Esophagus squamous epithelium (tissue), 5 donors: ENCODE results near the gene MT2A. TPM values are rescaled to one million over a fixed set of nuclear protein-coding genes. Genes with fewer than 3 reads are reported as not detected.

Experiments
- DNase-seq: peaks from one replicate; lab custom pipeline; 2025; lab: John Stamatoyannopoulos, UW
- H3K27ac ChIP-seq, 4 donors: fragments of 200-600 bp; sonication (generic); one replicate each; pipeline ENCODE4 v1.5.1; 2016 to 2019; ENCODE audit warnings: mild to moderate bottlenecking in 1 of 4
- H3K27me3 ChIP-seq, 4 donors: fragments of 200-600 bp; sonication (generic); 1 replicate in 3 of 4; 2 replicates in 1 of 4; pipeline versions ENCODE4 v1.5.1 to v1.6.0; 2017 to 2021; ENCODE audit warnings: antibody characterized with exemption in 1 of 4
- H3K36me3 ChIP-seq, 3 donors: fragments of 200-600 bp; sonication (generic); one replicate each; pipeline ENCODE4 v1.5.1; 2016 to 2019
- H3K4me1 ChIP-seq, 3 donors: fragments of 200-600 bp; sonication (generic); one replicate each; pipeline ENCODE4 v1.5.1; 2017 to 2019
- H3K4me3 ChIP-seq, 4 donors: fragments of 200-600 bp; sonication (generic); 1 replicate in 3 of 4; 2 replicates in 1 of 4; pipeline ENCODE4 v1.5.1; 2016 to 2019; ENCODE audit warnings: mild to moderate bottlenecking in 2 of 4, moderate library complexity in 1 of 4
- H3K9me3 ChIP-seq, 3 donors: fragments of 200-600 bp; sonication (generic); one replicate each; pipeline ENCODE4 v1.5.1; 2016 to 2019
- CTCF ChIP-seq, 6 experiments: fragments of 450-650 bp in 4 of 6; fragments of 200-600 bp in 2 of 6; sonication (generic) in 2 of 6; IDR thresholded peaks; one replicate each; pipeline ENCODE4 v1.5.1; 2016 to 2019; ENCODE audit warnings: antibody characterized with exemption in 6 of 6, mild to moderate bottlenecking in 4 of 6, moderate library complexity in 4 of 6
- POLR2A ChIP-seq, 4 donors: fragments of 450-650 bp; IDR thresholded peaks; one replicate each; pipeline ENCODE4 v1.6.1; 2017; ENCODE audit warnings: antibody characterized with exemption in 4 of 4, mild to moderate bottlenecking in 4 of 4, moderate library complexity in 3 of 4
- WGBS, 2 donors: methylation state at CpG; one replicate each; pipeline ENCODE4 v1.1.5; 2018; 5-methylcytosine and 5-hydroxymethylcytosine counted together
- intact Hi-C: fragments of 100-400 bp; cut with DNase I; formaldehyde crosslinking; loops from one replicate; pipeline ENCODE4 v1.15.0; 2022
- total RNA-seq, 4 donors: library from RNA; depleted of rRNA; stranded (reverse); fragments of >200 nt; gene quantifications; one replicate each; pipeline ENCODE4 v1.1.0, GENCODE V29; 2016
- donor health status: DM: yes; HTN: yes; CAD: no.

The MT2A gene
- total RNA-seq, 4 donors from 2014 or later: 76.5 to 157 (median 96.2) TPM

- no peaks in the 10 kb centered on the region for H3K36me3 ChIP-seq
- H3K27ac ChIP-seq: peak overlapping the region; percentile 82 to 95 (median 90)
- DNase-seq: no peak
- peaks cover 31 to 51% (median 41%) of the 10 kb centered on the region in 3 donors for H3K4me1 ChIP-seq
- 44 to 60% methylated on average over 1 of the region's 1 CpG for WGBS, 2 donors
- H3K4me3 ChIP-seq: no peak overlapping the region
- no peaks in the 10 kb centered on the region for H3K9me3 ChIP-seq
- intact Hi-C loops: loop anchor here (10.0 kb wide), 1 partner anchor 89 kb away; no protein-coding TSS in a partner anchor
- TF ChIP-seq CTCF (IDR thresholded peaks at IDR 0.05): no peak
- no peaks in the 10 kb centered on the region for H3K27me3 ChIP-seq
These were observed 2.9 kb upstream of the MT2A start for GRCh38 chr16:56605475-56605874.

GRCh38 chr16:56606071-56606475, 2.3 kb upstream of the MT2A start:
- TF ChIP-seq POLR2A (IDR thresholded peaks at IDR 0.05) (no peak), CTCF (IDR thresholded peaks at IDR 0.05) (no peak)
- H3K27me3 ChIP-seq: no peaks in the 10 kb centered on the region
- intact Hi-C loops: loop anchor here (10.0 kb wide), 1 partner anchor 89 kb away; no protein-coding TSS in a partner anchor
- H3K4me1 ChIP-seq: peaks cover 36 to 57% (median 47%) of the 10 kb centered on the region in 3 donors
- WGBS, 2 donors: 23 to 28% methylated on average over 3 of the region's 3 CpGs
- H3K9me3 ChIP-seq: no peaks in the 10 kb centered on the region
- no peaks in the 10 kb centered on the region for H3K36me3 ChIP-seq
- peak overlapping the region in 1 of 4 donors; percentile 9 for H3K4me3 ChIP-seq
- DNase-seq: no peak
- H3K27ac ChIP-seq: peak overlapping the region; percentile 82 to 95 (median 90)

- TF ChIP-seq CTCF (IDR thresholded peaks at IDR 0.05) (no peak), POLR2A (IDR thresholded peaks at IDR 0.05) (no peak)
- peak overlapping the region in 2 of 4 donors; percentile 59 to 66 for H3K4me3 ChIP-seq
- no peak for DNase-seq
- WGBS, 2 donors: 21 to 40% methylated on average over 7 to 8 of the region's 8 CpGs
- H3K36me3 ChIP-seq: no peaks in the 10 kb centered on the region
- no peaks in the 10 kb centered on the region for H3K27me3 ChIP-seq
- no peaks in the 10 kb centered on the region for H3K9me3 ChIP-seq
- H3K27ac ChIP-seq: peak overlapping the region; percentile 82 to 95 (median 90)
- intact Hi-C loops: loop anchor here (10.0 kb wide), 1 partner anchor 88 kb away; no protein-coding TSS in a partner anchor
- H3K4me1 ChIP-seq: peaks cover 39 to 62% (median 49%) of the 10 kb centered on the region in 3 donors
These were observed 1.8 kb upstream of the MT2A start for GRCh38 chr16:56606476-56607108.

GRCh38 chr16:56607109-56607618, 1.2 kb upstream of the MT2A start:
- peak; percentile 49 for DNase-seq
- intact Hi-C loops: loop anchor here (10.0 kb wide), 1 partner anchor 88 kb away; no protein-coding TSS in a partner anchor
- Histone ChIP-seq H3K36me3 (no peaks in the 10 kb centered on the region), H3K4me1 (peaks cover 39 to 68% (median 49%) of the 10 kb centered on the region in 3 donors), H3K27me3 (no peaks in the 10 kb centered on the region), H3K9me3 (no peaks in the 10 kb centered on the region), H3K27ac (peak overlapping the region; percentile 82 to 95 (median 90)), H3K4me3 (peak overlapping the region in 2 of 4 donors; percentile 59 to 66)
- WGBS, 2 donors: 13 to 31% methylated on average over 12 to 14 of the region's 14 CpGs
- peak in 2 of 4 donors; percentile 29 to 36 for TF ChIP-seq POLR2A (IDR thresholded peaks at IDR 0.05)
- TF ChIP-seq CTCF (IDR thresholded peaks at IDR 0.05): peak in 1 of 6 experiments; percentile 4

GRCh38 chr16:56607675-56608042, 725 bp upstream of the MT2A start:
- intact Hi-C loops: loop anchor here (10.0 kb wide), 1 partner anchor 87 kb away; no protein-coding TSS in a partner anchor
- Histone ChIP-seq H3K9me3 (no peaks in the 10 kb centered on the region), H3K27me3 (no peaks in the 10 kb centered on the region), H3K27ac (peak overlapping the region; percentile 82 to 95 (median 90)), H3K4me3 (peak overlapping the region in 2 of 4 donors; percentile 59 to 66), H3K36me3 (no peaks in the 10 kb centered on the region), H3K4me1 (peaks cover 39 to 69% (median 49%) of the 10 kb centered on the region in 3 donors)
- TF ChIP-seq POLR2A (IDR thresholded peaks at IDR 0.05) (no peak), CTCF (IDR thresholded peaks at IDR 0.05) (no peak)
- WGBS, 2 donors: 45 to 51% methylated on average over 2 of the region's 2 CpGs
- no peak for DNase-seq
